Renal pelvis (tissue), 4 donors: ENCODE data around the gene PHTF2. TPM values are rescaled to one million over a fixed set of nuclear protein-coding genes. Genes with fewer than 3 reads are reported as not detected.
"Not testable (repeated sequence)": the region's sequence is repeated elsewhere in the genome, so short reads cannot be mapped to it uniquely, and the experiment has no call there.

Experiments used
- DNase-seq: peaks from one replicate; pipeline ENCODE4 v3.0.0-alpha.2; 2013
- polyA plus RNA-seq, 3 donors: library from polyadenylated mRNA; unstranded; fragments of 120-200 nt; gene quantifications; one replicate each; pipeline ENCODE4 v1.2.1, GENCODE V29; 2013; ENCODE audit not compliant: insufficient read length in 3 of 3

PHTF2 gene
- polyA plus RNA-seq, 3 donors: 21.9 to 29.4 (median 27.6) TPM

DNA sequence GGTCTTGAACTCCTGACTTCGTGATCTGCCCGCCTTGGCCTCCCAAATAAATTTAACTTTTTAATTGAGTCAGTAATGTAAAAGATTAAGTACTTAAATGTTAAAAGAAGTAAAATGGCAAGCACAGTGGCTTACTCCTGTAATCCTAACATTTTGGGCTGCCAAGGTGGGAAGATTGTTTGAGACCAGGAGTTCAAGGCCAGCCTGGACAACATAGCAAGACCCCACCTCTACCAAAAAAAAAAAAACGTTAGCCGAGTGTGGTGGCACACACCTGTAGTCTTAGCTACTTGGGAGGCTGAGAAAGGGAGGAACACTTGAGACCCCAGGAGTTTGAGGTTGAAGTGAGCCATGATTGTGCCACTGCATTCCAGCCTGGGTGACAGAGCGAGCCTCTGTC lies 26.1 kb downstream of the PHTF2 start:
- DNase-seq: no peak

DNA sequence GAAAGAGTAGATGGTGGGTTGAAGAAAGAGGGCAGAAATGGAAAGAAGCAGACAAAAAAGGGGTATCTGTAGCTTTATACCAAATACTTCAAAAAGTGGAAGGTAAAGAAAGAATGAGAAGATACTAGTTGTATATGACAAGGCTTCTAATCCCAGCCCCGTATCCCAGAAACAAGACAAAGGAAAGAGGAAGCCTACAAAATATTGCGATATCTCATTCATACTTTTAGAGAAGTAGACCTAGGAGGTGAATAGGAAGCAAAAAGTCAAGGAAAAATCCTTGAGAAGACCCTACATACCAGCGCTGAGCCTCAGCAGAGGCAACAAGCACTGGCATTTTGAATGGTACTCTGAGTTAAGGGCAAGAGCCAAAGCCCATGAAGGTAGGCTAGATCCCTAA lies 26.6 kb downstream of the PHTF2 start:
- no peak for DNase-seq

DNA sequence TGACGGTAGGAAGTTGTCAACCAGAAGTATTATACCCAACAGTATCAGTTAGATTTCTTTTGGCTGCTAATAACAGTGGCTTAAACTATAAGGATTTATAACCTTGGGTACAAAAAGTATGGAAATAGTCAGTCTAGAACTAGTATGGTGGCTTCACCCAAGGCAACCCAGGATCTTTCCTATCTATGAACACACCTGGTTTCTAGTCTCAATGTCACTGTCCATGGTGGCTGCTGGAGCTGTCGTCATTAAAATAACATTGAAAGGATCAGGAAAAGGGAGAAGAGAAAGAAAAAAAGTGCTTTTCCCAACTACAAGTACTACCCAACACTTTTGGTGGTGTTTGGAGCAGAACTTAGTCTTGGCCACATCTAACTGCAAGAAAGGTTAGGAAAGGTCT lies 27.7 kb downstream of the PHTF2 start:
- DNase-seq: no peak

DNA sequence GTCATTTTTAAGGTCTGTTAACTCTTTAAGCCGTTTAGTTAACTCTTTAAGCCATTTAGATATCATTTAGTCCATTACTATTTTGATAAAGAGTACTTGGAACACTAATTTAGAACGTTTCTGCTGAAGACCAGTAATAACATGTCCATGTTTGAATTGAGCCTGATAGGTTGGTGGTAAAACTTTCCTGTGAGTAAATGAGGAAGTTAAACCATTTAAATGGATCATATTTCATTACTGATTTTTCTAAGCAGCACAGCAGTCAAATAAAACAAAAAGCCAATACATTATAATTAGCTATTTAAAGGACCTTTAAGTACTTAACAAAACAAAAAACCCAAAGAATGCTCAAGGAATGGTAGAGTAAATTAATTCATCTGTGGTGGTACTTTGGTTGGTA lies 29.4 kb downstream of the PHTF2 start:
- DNase-seq: no peak

DNA sequence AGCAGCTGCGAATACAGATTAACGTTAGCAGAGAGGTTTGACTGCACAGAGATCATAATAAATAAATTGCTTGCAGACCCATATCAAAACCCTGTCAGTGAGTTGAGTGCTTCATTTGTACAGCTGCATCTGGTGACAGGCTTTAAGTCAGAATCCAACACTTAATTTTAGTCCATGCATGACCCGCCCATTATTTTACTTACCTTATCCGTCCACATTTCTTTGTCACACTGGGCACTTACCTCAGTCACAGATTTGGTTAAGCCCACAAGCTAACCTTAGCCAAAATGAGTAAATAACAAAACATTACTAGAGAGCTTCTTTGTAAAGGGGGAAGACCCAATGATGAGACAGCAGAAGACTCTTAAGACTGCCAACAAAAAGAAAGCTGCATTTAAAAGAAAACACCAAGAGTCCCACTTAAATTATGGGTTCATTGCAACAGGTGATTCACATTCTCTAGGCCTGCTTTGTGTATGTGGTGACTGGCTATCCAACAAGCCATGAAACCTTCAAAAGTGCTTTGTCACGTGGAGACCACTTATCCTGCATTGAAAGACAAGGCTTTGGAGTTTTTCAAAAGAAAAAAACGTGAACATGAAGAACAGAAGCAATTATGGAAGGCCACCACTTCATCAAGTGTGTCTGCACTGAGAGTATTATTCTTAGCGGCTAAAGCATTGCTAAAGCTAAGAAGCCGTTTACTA lies 32.2 kb downstream of the PHTF2 start:
- DNase-seq: no peak

DNA sequence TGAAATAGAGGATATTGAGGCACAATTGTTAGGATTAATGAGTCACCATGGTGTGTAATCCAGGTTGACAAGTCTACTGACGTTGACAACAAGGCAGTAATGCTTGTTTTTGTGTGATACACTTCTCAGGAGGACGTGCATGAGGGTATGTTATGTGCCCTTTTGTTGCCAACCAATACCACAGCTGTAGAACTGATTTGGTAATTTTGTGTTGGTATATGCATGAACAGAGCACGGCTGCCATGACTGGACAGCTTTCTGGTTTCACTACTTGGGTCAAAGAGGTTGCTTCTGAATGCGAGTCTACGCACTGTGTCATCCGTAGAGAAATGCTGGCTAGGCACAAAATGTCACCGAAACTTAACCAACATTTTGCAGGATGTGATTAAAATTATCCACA lies 32.9 kb downstream of the PHTF2 start:
- no peak for DNase-seq

DNA sequence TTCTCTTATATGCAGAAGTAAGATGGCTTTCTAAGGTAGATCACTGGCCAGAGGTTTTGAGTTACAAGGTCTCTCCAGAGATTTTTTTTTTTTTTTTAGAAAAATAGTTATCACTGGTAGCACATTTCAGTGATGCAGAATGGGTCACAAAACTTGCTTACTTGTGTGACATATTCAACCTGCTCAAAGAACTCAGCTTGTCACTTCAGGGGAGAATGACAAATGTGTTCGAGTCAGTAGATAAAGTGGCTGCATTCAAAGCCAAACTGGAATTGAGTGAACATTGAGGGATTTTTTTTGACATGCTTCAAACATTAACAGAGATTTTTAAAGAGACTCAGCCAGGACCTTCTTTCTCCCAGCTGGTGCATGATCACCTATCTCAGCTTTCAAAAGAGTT lies 33.4 kb downstream of the PHTF2 start:
- DNase-seq: no peak

DNA sequence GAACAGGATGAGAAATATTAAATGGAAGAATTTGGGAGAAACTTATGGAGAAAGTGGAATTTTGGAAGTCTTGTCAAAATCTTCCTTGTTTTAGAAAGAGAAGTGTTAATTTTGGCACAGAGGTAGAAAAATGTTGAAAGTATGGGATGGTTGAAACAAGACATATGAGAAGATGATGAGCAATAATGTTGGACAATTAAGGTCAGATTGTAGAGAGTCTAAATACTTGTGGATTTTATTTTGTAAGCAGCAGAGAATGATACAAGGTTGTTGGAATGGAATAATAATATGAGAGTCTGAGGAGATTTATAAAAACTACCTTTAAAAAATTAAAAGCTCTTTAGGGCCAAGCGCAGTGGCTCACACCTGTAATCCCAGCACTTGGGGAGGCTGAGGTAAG lies 34.6 kb downstream of the PHTF2 start:
- DNase-seq: no peak

DNA sequence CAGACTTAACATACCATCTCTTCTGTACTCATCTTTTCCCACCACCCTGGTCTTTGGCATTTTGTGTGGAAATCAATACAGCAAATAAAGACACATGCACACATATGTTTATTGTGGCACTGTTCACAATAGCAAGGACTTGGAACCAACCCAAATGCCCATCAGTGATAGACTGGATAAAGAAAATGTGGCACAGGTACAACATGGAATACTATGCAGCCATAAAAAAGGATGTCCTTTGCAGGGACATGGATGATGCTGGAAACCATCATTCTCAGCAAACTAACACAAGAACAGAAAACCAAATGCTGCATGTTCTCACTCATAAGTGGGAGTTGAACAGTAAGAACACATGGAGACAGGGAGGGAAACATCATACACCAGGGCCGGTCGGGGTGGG lies 37.9 kb downstream of the PHTF2 start:
- DNase-seq: not testable (repeated sequence)

DNA sequence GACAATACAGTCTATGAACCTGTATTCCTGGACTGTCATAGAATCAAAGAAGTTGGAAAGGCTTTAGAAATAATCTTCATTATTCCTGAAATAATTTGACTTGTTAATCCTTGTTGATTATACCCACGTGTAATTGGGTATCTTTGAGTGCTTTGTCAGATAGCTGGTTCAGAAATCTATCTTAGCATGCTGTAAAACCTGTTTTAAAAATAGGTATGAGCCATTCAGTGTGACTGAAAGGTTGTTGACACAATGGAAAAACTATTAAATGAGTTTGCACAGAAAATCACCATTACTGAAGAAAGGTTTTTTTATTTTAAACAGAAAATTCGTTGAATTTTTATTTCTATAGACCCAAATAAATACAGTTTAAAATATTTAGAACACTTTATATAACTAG lies 38.7 kb downstream of the PHTF2 start:
- no peak for DNase-seq

DNA sequence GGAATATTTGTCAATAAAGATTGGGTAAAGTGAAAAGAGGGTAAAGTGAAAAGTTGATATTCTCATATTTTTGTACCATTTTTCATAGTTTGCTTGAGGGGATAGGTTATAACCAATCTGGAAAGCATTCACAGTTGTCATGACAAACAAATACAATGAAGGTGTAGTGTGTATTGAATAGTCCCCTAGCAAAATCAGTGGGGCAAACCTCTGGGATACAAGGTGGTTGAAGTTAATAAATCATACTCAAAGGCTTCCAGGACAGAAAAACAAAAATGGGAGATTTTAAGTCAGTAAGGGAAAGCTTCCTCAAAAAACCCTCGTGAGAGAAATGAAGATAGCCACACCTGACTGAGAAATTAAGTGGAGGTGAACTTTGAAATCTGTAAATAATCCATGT lies 39.4 kb downstream of the PHTF2 start:
- no peak for DNase-seq

DNA sequence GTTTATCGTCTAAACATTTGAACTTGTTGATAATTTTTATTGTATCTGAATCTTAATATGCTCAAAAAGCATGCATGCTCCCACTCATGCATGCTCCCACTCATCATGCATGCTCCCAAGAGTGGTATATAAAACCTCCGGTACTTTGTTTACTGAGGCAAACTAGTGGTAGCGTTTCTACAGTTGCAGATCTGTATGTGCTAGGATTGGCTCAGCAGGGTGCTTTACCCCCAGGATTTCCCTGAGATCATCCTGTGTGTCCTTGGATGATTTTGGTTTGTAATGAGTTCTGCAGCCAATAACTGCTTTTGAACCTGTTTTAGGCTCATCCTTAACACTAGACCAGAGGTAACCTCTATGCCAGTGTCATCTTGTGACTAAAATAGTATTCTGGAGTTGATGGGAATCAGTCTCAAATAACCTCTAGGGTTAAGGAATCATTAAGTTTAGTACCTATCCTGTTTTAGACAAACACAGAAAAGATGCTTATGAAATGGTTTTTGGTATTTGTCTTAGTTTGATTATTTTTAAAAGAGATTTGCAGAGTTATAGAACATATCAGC lies 40.4 kb downstream of the PHTF2 start:
- DNase-seq: no peak

DNA sequence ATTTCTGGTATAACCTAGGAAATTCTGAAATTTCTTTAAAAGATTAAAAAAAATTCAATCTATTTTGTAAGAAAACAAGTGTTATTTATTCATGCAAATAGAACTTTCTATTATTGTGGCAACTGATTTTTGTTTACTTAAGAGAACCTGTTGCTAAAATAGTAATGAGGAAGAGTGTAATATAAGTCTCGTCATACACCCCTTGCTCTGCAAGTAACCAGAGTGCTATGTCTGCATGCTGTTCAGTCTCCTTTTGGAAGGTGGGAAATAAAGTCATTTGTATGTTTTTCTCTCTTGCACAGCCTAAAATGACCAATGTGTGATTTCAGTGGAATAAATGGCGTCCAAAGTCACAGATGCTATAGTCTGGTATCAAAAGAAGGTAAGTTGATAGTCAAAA lies 41.3 kb downstream of the PHTF2 start:
- no peak for DNase-seq

DNA sequence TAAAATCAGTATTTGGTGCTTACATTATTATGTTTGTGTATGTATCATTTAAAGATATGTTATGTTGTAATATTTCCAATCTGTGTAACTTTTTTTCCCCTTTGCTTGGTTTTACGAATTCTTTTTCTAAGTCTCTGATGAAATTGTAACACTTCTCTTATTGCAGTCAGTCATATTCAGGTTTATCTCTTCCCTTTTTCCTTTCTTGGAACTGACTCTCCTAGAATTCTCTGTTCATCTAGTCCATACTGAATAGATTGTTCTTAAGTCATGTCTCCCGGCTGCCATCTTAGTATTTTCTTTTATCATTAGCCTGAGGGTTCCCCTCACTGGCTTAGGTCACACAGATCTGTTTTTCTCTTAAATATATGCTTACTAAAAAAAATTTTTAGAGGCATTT lies 44.6 kb downstream of the PHTF2 start:
- DNase-seq: no peak

DNA sequence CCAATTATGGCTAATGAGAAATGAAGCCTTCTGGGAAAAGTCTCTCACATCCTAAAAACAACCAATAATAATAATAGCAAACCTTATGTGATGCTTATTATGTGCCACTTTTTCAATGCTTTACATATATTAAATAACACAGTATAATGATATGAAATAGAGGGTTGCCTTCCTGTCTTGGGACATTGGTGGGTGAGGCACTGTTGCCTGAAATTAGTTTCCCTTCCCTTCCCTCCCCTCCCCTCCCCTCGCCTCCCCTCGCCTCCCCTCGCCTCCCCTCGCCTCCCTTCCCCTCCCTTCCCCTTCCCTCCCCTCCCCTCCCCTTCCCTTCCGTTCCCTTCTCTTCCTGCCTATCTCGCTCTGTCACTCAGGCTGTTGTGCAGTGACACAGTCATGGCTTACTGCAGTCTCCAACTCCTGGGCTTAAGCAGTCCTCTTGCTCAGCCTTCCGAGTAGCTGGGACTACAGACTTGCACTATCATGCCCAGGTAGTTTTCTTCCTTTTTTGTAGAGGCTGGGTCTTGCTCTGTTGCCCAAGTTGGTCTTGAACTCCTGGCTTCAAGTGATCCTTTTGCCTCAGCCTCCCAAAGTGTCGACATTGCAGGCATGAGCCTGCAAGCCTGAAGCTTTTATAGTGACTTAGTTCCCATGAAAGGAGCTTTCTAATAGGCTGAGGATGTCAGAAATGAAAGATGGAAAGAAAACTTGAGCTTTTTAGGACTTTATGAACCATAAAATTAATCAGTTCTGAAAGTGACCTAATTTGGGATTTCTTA lies 47.9 kb downstream of the PHTF2 start:
- no peak for DNase-seq

DNA sequence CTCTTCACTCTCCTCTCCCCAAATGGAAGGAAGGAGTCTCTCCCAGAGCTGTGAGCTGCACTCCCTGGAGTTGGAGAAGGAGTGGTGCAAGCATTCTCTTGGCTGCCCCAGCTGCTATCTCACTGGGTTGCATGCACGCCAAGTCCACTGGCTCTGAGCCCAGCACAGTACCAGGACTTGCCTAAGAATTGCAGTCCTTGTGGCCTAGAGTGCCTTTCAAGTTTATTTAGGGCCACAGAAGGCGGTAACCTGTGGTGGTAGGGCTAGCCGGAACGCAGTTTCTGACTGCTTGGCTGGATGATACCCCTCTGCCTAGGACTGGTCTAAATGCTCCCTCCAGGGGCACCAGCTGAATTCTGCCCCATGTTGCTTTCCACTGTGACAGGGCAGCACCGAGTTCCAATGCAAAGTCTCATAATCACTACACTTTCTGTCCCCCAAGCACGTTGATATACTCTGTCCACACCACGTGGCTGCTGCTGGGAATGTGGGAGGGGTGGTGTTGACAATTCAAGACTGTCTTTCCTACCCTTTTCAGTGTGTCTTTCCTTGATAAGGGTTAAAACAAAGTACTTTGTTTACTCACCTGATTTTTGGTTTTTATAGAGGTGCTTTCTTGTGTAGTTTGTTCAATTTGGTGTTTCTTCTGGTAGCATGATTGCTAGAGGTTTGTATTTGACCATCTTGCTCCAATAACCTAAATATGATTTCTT lies 57.0 kb downstream of the PHTF2 start:
- DNase-seq: no peak

DNA sequence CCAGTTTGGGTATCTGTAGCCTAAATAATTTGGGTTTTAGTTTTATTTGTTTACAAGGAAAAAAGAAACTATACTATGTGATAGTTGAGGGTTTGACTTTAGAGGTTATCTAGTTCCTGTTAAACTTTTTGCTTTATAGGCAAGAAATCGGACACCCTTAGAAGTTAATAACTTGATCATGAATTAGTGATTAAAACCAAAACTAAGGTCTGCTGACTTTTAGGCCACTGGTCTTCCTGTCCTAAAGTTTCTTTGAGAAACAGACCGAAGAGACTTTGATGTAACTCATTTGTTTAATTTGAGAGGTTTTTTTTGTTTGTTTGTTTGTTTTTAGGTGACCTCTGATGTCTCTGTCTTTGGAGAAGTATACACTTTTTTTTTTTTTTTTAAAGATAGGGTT lies 59.7 kb downstream of the PHTF2 start:
- no peak for DNase-seq

DNA sequence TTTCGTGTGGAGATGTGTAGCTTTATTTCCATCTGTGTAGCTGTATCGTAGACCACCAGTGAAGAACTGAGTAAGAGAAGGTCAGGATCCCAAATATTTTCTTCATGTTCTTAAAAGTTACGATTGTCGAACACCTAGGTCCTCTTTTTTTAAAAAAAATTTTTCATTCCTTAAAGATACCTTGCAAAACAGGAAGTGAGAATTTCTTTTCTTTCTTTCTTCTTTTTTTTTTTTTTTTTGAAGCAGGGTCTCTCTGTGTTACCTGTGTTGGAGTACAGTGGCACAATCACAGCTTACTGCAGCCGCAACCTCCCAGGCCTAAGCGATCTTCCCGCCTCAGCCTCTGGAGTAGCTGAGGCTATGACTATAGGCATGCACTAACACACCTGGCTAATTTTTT lies 60.8 kb downstream of the PHTF2 start:
- DNase-seq: no peak

DNA sequence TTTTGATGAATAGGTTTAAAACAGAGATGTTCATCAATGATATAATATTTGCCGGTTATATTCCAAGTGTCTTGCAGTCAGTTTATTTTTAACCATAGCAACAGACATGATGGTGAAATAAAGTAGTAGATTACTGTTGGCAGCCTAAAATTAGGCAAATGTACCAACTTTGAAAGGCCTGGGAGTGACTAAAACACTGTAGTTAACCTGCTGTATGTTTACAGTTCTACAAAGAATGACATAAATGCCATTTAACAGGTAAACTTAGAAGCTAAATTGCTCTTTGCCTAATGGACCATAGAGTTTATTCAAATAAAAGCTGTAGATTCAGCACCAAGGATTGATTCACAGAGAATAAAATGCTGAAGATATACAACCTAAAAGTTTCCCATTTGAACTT lies 64.1 kb downstream of the PHTF2 start:
- DNase-seq: no peak

DNA sequence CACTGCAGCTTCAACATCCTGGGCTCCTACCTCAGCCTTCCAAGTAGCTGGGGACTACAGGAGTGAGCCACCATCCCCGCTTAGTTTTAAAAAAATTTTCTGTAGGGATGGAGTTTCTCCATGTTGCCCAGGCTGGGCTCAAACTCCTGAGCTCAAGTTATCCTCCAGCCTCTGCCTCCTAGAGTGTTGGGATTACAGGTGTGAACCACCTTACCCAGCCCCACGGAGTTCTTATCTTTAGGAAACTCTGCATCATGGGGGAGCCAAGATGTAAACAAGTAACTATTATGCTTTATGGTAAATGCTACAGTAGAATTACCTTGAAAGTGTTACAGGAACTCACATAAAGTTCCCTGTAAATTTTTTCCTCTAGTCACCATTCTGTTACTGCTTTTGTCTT lies 65.3 kb downstream of the PHTF2 start:
- DNase-seq: no peak

DNA sequence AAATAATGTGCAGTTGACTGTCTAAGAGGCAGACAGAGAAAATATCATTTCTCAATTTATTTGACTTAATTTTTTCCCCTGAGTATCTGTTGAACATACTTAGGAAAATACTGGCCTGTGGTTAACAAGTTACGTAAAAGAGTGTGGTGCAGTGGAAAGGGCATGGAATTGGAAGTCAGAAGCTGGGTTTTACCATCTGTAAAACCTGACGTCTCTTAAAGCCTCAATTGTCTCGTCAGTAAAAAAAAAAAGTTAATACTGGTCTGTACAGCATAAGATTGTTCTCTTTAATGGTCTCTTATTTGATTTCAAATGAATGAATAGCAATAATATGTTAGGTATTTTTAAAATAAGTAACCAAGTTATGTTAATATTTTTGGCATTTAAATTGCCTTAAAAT lies 67.8 kb downstream of the PHTF2 start:
- DNase-seq: no peak

DNA sequence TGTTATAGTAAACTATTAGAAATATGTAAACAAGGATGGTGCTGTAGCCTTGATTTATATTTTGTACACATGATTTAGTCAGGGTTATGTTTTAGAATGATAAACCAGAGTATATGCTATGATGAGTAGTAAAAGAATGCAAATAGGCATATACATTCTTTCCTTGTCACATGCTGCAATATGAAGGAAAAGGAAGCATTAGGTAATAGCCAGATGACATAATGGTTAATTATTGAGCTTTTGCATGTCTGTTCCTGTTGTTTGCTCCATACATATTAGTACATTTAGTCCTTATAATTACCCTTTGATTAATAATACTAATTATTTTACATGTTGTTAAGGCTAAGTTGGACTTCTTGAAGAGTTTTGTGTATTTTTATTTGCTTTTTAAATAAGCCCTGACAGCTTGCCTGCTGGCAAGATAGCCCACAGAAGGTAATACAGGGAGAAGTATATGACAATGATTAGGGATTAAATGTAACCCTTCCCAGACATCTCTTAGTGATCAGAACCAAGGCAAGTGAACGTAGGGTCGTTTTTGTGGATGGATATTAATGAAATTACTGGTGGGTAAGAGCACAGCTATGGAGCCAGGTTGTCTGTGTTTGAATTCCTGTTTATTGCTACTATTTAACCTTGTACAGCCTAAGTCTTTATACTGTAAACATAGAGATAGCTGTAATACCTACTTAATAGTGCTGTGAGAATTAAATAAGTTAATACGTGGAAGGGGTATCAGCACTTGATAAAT lies 68.4 kb downstream of the PHTF2 start:
- DNase-seq: no peak
